Neural progenitor cell (in vitro differentiated cells): ENCODE data around the gene ARHGAP45.

Source experiments
- CTCF ChIP-seq: fragments of 200-600 bp; sonication (generic); IDR thresholded peaks from 2 replicates; pipeline ENCODE4 v1.5.1; 2017; ENCODE audit warnings: antibody characterized with exemption, mild to moderate bottlenecking
- EZH2 ChIP-seq: fragments of 200-600 bp; sonication (generic); IDR thresholded peaks from 2 replicates; pipeline ENCODE4 v1.6.1; 2017; ENCODE audit warnings: antibody characterized with exemption, mild to moderate bottlenecking, moderate library complexity

GRCh38 chr19:1018393-1018792, 48.6 kb upstream of the ARHGAP45 start:
- TF ChIP-seq CTCF (no peak), EZH2 (no peak)
